ENCODE results near the gene CALCOCO1.

The CALCOCO1 gene

GRCh38 chr12:53750812-53751335 lies 23.6 kb upstream of the CALCOCO1 start:
- H3K4me2 ChIP-seq (ENCODE audit: low read depth, low read length, poor library complexity, severe bottlenecking) = peak overlapping the region; percentile 65
- peaks cover 35% of the 10 kb centered on the region for H3F3A ChIP-seq (ENCODE audit: insufficient read depth)
- H3K9me2 ChIP-seq (replicated peaks; ENCODE audit: insufficient read depth, low read length) = no peaks in the 10 kb centered on the region
- no peaks in the 10 kb centered on the region for H4K20me1 ChIP-seq (ENCODE audit: low read depth, low read length)
- peak overlapping the region; percentile 69 for H2AFZ ChIP-seq (ENCODE audit: low read depth, low read length, severe bottlenecking)
- H3K27me3 ChIP-seq (ENCODE audit: low read length) = no peaks in the 10 kb centered on the region
- no peaks in the 10 kb centered on the region for H3K36me3 ChIP-seq (ENCODE audit: low read length)
- TF ChIP-seq, protein P1, sequence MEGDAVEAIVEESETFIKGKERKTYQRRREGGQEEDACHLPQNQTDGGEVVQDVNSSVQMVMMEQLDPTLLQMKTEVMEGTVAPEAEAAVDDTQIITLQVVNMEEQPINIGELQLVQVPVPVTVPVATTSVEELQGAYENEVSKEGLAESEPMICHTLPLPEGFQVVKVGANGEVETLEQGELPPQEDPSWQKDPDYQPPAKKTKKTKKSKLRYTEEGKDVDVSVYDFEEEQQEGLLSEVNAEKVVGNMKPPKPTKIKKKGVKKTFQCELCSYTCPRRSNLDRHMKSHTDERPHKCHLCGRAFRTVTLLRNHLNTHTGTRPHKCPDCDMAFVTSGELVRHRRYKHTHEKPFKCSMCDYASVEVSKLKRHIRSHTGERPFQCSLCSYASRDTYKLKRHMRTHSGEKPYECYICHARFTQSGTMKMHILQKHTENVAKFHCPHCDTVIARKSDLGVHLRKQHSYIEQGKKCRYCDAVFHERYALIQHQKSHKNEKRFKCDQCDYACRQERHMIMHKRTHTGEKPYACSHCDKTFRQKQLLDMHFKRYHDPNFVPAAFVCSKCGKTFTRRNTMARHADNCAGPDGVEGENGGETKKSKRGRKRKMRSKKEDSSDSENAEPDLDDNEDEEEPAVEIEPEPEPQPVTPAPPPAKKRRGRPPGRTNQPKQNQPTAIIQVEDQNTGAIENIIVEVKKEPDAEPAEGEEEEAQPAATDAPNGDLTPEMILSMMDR (IDR thresholded peaks at IDR 0.05; ENCODE audit: insufficient read depth, low read length, poor library complexity, severe bottlenecking) = no peak
- no peaks in the 10 kb centered on the region for H3K9me3 ChIP-seq (ENCODE audit: insufficient read depth, low read length)
- peak overlapping the region; percentile 87 for H3K27ac ChIP-seq (ENCODE audit: low read depth, low read length)
- H3K79me2 ChIP-seq (ENCODE audit: insufficient read depth, low read length) = no peaks in the 10 kb centered on the region
- H3K9ac ChIP-seq (ENCODE audit: low read length) = peak overlapping the region; percentile 52
- H3K4me3 ChIP-seq (ENCODE audit: insufficient read depth, low read length, poor library complexity, severe bottlenecking) = peak overlapping the region; percentile 16

DNA sequence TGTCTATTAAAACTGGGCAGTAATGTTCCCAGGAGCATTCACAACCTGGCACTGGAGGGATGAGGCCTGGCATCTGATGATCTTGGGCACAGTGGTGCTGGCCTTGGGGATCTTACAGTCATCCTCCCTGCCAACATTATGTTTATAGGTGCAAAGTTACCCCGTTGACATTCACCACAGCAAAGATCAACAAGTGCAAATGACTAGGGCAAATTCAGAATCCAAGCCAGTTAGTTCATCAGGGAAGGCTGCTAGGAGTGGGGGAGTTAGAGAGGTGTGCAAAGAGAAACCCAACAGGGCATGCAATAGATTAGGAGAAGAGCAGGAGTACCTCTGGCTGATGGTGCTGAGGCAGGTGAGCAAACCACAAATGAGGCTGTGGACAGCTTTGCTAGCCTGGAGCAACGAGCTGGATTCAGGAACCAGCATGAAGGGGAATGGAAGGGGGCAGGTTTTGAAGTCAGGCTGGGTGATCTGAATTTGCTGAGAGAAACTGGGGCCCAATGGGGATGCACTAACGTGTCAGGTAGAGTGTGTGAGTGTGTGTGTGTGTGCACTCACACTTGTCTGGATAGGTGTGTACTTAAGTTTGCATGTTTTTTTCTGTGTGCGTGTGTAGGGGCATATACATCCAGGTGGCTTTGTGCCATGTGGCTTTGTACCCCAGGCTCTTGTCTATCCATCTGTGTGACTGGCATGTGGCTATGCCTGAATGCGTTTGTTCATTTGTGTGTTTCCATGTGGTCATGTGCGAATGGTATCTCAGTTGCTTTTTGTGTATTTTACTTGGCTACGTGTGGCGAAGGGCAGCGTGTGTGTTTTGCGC lies 22.9 kb upstream of the CALCOCO1 start:
- Histone ChIP-seq H3K9me2 (replicated peaks; ENCODE audit: insufficient read depth, low read length) (no peaks in the 10 kb centered on the region), H3K36me3 (ENCODE audit: low read length) (no peaks in the 10 kb centered on the region), H3K27me3 (ENCODE audit: low read length) (no peaks in the 10 kb centered on the region), H3K9me3 (ENCODE audit: insufficient read depth, low read length) (no peaks in the 10 kb centered on the region), H3K4me3 (ENCODE audit: insufficient read depth, low read length, poor library complexity, severe bottlenecking) (no peak overlapping the region), H3F3A (ENCODE audit: insufficient read depth) (peaks cover 35% of the 10 kb centered on the region), H3K79me2 (ENCODE audit: insufficient read depth, low read length) (no peaks in the 10 kb centered on the region), H3K9ac (ENCODE audit: low read length) (peak overlapping the region; percentile 52; the same call in 1 of the 2 replicates), H3K27ac (ENCODE audit: low read depth, low read length) (peak overlapping the region; percentile 87), H3K4me2 (ENCODE audit: low read depth, low read length, poor library complexity, severe bottlenecking) (peak overlapping the region; percentile 65), H2AFZ (ENCODE audit: low read depth, low read length, severe bottlenecking) (peak overlapping the region; percentile 69), H4K20me1 (ENCODE audit: low read depth, low read length) (no peaks in the 10 kb centered on the region)
- TF ChIP-seq, protein P1 (IDR thresholded peaks at IDR 0.05; ENCODE audit: insufficient read depth, low read length, poor library complexity, severe bottlenecking) = no peak
- TF ChIP-seq EZH2phosphoT487 (conservative IDR thresholded peaks at IDR 0.05; ENCODE audit: low read length) = no peak

GRCh38 chr12:53748072-53748840 lies 21.0 kb upstream of the CALCOCO1 start:
- no peak overlapping the region for H3K27ac ChIP-seq (ENCODE audit: low read depth, low read length)
- H3F3A ChIP-seq (ENCODE audit: insufficient read depth) = peaks cover 18% of the 10 kb centered on the region
- H3K79me2 ChIP-seq (ENCODE audit: insufficient read depth, low read length) = no peaks in the 10 kb centered on the region
- H4K20me1 ChIP-seq (ENCODE audit: low read depth, low read length) = no peaks in the 10 kb centered on the region
- H3K9ac ChIP-seq (ENCODE audit: low read length) = no peak overlapping the region
- no peaks in the 10 kb centered on the region for H3K9me3 ChIP-seq (ENCODE audit: insufficient read depth, low read length)
- H3K4me2 ChIP-seq (ENCODE audit: low read depth, low read length, poor library complexity, severe bottlenecking) = no peak overlapping the region
- no peaks in the 10 kb centered on the region for H3K9me2 ChIP-seq (replicated peaks; ENCODE audit: insufficient read depth, low read length)
- no peaks in the 10 kb centered on the region for H3K27me3 ChIP-seq (ENCODE audit: low read length)
- H3K4me3 ChIP-seq (ENCODE audit: insufficient read depth, low read length, poor library complexity, severe bottlenecking) = no peak overlapping the region
- no peaks in the 10 kb centered on the region for H3K36me3 ChIP-seq (ENCODE audit: low read length)
- no peak overlapping the region for H2AFZ ChIP-seq (ENCODE audit: low read depth, low read length, severe bottlenecking)
- TF ChIP-seq EZH2phosphoT487 (conservative IDR thresholded peaks at IDR 0.05; ENCODE audit: low read length) = no peak
- TF ChIP-seq, protein P1 (IDR thresholded peaks at IDR 0.05; ENCODE audit: insufficient read depth, low read length, poor library complexity, severe bottlenecking) = no peak
